SIG-M5 treated with dmso at 0.1 percent for 504 hours (cell line): ENCODE results near the gene C5orf15.
"Not testable (repeated sequence)": the region's sequence is repeated elsewhere in the genome, so short reads cannot be mapped to it uniquely, and the experiment has no call there.

ENCODE experiments used
- DNase-seq: peaks from one replicate; lab custom pipeline; 2025; ENCODE audit not compliant: unreplicated experiment; lab: John Stamatoyannopoulos, UW

Gene C5orf15

DNA sequence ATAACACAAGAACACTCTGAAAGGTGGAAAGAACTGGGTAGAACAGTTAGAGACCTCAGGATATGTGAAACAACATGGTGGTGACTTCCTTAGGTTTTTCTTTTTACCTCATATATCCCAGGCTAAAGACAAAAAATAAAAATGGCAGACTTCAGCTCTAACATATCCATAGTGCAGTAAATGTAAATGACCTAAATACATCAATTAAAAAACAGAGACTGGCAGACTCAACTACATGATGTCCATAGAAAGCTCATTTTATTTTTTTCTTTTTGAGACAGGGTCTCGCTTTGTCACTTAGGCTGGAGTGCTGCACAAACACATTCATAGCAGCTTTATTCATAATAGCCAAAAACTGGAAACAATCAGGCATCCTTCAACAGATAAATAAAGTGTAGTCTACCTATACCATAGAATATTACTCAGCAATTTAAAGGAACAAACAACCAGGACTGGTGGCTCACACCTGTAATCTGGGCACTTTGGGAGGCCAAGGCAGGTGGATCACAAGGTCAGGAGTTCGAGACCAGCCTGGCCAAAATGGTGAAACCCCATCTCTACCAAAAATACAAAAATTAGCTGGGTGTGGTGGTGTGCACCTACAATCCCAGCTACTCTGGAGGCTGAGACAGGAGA is 4.8 kb downstream of the C5orf15 start:
- no peak for DNase-seq

DNA sequence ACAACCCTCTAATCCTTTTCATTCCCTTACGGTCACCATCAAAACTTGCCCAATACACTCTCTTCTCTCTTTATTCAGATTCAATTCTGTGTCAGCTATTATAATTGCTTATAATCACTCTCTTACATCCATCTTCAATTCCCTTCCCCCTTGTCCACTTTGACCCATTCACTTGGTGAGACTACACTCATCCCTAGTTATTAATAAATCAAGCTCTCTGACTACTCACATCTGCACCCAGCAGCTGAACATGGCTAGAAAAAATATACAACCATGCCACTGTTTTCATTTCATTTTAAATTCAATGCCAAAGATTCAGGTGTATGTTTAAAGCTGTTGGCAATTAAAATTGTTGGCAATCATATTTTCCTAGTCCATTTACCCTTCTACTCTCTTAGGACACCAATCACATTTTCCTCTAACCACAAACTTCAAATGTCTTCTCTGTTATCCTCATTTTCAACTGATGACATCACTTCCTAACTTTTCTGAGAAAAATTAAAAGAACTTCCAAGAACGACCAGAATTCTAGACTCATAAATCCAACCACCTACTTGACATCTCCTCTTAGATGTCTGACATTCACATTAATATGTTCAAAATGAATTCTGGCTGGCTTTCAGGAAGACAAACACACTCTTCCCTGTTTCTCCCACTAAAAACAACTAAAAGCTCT is 5.5 kb downstream of the C5orf15 start:
- DNase-seq, result no peak

DNA sequence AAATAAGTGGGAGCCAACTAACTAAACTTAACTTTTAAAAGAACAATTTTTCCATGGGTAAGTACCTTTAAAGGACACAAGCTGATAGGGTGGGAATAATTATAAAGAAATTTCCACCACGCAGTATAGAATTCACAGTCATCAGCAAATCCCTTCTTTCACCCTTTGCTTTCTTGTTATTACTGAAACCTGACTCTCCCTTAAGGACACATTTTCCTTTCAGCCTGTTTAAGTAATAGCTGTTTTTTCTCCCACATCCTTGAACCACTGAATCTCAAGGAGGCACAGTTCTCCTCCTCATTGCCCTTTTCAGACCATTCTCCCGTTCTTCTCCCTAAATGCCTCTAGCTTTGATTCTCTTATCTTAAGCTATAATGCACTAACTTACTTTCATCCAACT is 6.3 kb downstream of the C5orf15 start:
- DNase-seq, result no peak

DNA sequence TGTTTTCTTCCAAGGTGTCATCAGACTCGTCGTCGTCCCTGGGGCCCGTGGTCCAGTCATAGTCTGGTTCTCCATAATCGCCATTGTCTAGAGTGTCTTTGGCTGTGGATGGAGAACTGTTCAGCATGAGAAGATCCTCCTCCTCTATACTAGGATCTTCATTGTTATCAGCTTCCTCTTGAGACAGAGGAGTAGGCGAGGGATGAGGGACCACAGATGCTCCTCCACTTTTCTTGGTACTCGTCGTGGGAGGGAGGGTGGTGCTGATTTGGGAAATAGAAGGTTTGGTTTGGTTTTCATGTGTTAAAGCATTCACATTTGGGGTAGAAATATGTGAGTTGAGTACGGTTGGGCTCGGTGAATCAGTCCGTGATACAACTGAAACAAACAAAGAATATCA is 8.8 kb downstream of the C5orf15 start:
- DNase-seq, result no peak

DNA sequence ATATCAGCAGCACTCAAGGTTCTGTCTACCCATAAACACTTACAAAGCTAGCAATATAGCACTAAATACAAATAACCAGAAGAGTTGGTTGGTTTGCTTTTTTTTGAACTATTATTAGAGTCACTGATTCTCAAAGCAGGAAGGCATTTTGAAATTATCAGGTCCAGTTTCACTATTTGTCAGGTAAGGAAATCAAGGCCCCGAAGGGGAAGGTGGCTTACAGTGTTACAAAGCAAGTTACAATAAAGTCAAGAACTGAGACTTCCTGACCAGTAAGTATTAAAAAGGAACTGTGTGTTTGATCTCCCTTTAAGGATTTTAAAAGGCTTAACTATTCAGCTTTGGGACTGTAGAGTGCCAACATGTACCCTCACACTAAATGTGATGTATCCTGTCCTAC is 10.8 kb downstream of the C5orf15 start:
- no peak for DNase-seq

DNA sequence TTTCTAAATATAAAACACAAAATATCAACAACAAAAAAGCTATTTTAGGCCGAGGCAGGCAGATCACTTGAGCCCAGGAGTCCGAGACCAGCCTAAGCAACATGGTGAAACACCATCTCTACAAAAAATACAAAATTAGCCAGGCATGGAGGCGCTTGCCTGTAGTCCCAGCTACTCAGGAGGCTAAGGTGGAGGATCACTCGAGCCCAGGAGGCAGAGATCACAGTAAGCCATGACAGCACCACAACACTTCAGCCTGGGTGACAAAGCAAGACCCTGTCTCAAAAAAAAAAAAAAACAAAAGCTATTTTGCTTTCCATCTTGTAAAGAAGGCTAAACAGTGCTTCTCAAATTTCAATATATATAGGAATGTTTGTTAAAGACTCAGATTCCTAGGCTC is 11.3 kb downstream of the C5orf15 start:
- DNase-seq, result no peak

DNA sequence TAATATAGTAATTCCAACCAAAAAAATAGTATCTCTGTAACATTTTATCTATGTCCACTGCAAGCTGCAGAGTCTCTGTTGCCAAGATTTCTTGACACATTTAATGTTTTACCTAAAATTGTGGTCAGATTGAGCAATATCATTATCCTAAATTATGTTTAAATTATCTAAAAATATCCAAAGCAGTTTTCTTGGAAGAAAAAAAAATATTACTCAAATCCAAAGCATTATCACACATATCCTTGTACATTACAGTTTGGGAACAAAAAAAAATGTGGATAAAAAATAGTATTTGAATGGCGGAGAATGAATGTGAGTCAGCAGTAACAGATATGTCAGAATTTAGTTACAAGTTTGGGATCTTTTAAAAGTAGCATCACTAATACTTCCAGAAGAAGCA is 12.2 kb downstream of the C5orf15 start:
- not testable (repeated sequence) for DNase-seq

DNA sequence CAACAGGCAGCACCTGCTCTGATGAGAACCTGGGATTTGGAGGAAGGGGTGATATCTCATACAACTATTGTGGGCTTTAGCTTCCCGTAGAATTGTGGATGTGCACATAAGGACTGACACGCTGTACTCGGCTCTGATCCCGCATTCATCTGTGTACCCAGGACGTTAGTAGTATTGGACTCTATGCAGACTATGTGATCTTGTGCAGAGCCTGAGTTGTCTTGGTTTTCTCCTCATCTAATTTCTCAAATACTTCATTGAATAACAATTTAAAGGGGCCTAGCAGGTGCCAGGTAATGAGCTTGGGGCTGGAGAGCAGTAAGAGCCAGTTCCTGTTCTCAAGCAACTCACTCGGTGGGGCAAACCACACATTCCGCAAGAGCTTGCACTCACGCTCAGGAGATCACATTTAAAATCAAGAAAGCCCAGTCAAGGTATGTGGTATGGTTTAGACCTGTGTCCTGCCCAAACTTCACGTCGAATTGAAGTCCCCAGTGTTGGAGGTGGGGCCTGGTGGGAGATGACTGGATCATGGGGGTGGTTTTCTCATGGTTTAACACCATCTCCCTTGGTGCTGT is 14.8 kb downstream of the C5orf15 start:
- DNase-seq, result no peak

DNA sequence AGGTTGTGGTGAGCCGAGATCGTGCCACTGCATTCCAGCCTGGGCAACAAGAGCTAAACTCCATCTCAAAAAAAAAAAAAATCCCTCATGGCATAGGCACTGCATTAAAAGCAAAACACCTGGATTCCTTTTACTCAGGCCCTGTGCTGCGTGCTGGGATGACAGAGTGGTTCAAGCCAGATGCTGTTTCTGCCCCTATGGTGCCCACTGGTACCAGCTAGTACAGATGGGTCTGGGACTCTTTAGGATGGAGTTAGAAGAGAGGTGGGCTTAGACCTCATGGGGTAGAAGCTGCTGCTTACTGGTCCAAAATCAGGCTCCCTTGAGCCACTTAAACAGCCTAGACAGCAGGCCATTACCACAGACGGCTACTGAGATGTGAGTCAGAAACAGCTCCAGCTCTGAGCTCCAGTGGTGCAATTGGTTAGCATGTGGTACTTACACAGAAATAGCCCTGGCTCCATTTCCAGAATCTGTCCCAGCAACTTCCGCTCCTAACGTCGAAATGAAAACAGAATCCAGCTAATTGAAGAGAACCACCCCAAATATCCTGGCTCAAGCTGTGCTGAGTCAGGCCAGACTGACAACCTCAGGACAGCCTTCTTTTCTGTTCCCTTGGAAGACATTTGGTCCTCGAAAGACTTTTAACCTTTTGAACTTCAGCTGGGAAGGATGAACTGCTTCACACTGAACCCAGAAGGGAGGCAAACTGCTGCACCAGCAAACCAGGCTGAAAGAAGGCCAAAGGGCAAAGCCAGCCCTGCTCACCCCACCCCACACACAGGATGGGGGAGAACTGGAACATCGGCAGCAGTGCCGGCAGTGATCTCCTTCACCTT is 15.5 kb downstream of the C5orf15 start:
- peak; percentile 66 for DNase-seq

DNA sequence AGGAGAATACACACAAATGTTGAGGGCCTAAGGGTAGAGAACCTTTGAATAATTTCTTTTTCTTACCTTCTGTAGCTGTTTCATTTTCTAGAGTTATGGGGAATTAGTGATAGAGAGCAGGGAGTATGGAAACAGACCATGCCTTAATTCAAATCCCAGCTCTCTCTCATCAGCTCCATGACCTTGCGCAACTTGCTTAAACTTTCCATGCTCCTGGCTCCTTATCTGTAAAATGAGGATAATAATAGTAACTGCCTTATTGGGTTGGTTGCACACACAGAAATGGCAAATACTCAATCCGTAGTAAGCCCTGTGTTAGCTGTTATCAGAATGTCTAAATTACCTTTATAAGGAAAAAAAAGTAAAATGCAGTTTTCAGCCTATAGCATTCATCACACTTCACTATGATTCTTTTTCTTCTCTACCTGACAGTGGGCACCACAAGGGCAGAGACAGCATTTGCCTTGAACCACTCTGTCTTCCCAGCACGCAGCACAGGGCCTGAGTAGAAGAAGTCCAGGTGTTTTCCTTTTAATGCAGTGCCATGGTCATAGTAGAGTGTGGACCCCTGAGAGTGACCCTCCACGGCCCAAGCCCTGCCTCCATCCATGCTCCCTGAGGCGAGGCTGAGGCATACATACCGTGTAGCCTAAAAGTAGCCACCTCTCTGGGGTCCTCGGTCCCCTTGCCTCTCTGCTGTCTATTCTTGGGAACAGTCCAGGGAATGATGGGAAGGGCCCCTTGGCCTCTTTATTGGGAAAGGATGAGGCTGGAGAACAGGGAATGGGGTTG is 17.4 kb downstream of the C5orf15 start:
- no peak for DNase-seq

DNA sequence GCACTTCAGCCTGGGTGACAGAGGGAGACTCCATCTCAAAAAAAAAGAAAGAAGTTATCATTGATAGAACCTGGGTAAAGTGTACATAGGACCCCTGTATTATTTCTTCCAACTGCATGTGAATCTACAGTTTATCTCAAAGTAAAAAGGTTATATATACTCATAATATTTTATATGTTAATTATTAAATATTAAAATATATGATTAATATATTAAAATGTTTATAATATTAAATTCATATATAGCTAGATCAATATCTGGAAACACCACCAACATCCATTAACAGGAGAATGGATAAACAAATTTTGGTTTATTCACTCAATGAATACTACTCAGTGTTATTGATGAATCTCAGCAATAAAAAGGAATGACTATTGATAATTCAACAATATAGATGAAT is 19.7 kb downstream of the C5orf15 start:
- DNase-seq, result no peak

DNA sequence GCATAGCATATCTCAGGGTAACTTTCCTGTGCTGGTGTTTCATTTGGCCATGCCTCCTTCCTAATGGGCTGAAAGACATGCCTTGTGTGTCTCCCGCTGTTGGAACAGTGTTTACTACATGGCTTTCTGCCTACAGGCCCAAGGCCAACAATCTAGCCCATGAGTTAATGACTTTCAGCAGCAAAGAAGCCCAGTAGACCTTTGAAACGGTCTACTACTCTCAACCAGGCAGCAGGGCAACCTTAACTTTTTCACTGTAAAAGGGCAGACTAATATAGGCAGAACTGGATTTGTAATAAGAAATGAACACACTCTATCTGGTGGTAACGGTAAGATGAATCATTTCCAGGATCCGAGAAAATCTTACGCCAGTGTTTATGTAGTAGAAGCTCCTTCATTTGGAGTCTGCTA is 21.0 kb downstream of the C5orf15 start:
- DNase-seq, result no peak

DNA sequence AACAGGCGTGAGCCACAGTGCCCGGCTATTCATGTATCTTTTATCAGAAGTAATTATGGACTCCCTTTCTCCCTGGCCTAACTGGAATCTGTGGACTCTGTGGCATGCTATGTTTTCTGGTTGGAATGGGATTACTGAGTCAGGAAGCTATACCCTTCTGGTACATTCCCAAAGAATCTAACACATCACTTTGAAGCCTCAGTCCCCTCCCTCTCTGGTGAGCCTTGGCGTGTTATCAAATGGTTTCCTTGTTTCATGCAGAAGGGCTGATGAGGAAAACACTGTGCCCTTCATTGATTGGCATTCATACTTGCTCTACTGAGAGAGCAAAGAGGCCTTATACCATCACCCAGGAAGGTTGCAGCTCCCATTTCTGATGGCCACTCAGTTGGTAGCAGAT is 22.9 kb downstream of the C5orf15 start:
- DNase-seq, result no peak

DNA sequence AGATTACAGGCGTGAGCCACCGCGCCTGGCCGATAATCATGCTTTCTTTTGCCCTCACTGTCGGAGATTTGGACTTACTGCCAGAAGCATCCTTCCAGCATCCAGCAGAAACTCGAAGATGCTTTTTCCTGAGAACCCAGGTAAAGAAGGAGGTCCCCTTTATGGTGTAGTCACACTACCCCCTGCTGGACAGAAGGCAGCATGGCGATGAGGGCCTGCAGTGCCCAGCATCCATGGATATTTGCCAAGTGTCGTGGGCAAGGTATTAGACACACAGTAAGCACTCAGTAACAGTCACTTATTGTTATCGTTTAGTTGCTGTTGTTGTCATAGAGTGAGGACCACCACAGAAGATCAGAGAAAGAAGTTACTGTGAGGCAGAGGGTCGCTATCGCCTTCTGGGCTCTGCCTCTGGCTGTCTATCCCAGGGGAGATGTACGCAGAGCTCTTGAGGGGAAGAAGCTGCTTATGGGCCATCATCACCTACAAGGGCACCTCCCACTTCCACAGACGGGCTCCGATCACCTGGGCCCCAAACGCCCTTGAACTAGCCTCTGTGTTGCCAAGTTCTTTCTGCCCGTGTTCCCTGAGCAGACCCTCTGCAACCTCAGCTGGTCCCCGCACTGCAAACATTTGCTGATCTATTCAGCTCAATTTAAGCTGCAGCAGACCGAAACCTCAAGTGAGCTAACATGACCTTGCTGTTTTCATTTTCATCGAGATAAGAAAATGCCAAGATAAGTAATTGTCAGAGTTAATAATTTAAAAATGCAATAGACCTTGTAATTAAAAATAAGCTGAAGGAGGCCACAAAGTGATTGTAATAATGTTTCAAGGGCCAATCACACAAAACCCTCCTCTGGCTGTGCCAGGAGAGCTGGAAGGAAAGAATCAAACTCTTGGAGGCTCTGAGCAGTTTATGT is 23.9 kb downstream of the C5orf15 start:
- DNase-seq, result peak; percentile 18

DNA sequence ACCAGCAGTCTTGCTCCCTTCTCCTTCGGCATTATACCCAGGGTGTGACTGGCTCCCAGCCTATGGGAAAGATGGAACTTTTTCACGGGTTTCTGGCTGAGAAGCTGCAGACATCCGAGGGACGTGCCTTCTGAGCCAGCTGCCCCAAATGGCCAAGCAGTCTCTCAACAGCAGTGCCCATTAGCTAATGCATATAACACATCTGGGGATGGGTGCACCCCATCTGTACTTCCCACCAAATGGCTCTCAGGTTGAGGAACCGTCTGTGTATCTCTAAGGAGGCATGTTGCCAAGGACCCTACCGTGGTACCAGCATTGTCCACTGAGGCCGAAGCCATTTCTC is 25.0 kb downstream of the C5orf15 start:
- DNase-seq, result no peak

DNA sequence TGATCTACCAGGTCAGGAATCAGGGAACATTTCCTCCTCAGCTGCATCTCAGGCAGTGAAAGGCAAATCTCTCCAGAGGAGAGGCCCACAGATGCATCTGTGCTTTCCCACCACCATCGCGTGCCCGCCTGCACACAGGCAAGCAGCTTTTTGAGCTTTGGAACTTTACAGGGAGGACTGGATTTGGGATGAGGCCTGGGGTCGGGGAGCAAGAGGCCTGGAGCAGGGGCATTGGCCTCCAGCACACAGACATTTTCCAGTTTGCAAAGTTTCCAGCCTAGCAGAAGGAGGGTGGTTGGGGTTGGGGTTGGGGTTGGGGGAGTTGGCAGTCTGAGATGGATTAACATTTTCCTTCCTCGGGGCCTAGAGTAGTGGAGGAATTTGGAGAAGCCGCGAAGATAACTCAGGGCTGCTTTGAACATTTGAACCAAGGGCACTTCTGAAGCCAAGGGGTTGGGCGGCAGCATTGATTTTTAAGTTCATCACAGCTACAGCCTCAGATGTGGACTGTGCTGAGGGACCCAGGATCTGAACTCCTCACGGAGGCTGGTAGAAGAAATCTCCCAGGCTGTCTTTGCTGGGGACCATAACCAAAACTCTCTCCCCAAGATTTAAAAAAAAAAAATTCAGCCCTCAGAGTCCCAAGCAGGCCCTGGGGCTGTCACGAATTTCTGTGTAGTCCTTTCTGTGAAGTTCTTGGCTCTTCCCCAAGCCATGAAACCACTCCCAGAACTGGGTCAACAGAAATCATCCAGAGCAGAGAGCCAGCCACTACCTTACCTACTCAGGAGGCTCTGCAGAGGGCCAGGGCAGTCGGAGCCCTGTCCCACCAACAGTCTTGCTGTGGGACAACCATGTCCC is 25.6 kb downstream of the C5orf15 start:
- DNase-seq, result no peak

DNA sequence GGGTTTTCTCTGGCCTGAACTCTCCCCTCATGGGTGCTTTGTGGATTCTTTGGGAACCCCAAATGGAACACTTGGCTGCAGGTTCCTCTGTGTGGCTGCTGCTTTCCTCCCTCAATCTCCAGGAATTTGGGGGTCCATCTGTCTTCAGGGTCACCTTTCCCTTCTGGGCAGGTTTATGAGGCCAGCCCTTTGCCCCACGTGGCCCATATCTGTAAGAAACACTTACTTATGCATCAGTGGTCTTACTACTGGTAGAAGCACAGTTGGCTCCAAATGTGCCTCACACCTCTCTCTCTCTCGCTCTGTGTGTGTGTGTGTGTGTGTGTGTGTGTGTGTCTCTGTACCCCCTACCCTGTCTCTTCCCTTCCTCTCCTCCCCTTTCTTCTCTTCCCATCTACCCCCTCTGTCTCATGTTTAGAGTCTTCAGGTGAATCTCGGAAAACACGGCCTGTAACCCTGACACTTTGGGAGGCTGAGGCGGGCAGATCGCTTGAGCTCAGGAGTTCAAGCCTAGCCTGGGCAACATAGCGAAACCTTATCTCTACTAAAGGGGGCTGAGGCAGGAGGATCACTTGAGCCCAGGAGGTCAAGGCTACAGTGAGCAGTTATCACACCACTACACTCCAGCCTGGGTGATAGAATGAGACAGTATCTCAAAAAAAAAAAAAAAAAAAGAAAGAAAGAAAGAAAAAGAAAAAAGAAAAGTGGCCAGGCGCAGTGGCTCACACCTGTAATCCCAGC is 26.8 kb downstream of the C5orf15 start:
- DNase-seq, result no peak

DNA sequence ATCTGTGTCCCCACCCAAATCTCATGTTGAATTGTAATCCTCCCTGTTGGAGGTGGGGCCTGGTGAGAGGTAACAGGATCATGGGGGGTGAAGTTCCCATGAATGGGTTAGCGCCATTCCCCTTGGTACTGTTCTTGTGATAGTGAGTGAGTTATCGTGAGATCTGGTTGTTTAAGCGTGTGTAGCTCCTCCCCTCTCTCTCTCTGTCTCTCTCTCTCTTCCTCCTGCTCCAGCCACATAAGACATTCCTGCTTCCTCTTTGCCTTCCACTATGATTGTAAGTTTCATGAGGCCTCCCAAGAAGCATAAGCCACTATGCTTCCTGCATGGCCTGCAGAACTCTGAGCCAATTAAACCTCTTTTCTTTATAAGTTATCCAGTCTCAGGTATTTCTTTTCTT is 28.8 kb downstream of the C5orf15 start:
- no peak for DNase-seq
